AG09319 (cell line): ENCODE data around the gene SSBP1.

Experiments used
- DNase-seq: peaks from one replicate; pipeline ENCODE4 v3.0.0-alpha.2; 2010; ENCODE audit warnings: low read depth; ENCODE audit errors: extremely low read depth
- CTCF ChIP-seq: IDR thresholded peaks from 2 replicates; pipeline ENCODE4 v1.5.1; 2011; ENCODE audit warnings: low read depth, mild to moderate bottlenecking, inconsistent platforms, low read length, moderate library complexity

SSBP1 gene

GRCh38 chr7:141785706-141786552 lies 47.8 kb downstream of the SSBP1 start:
- DNase-seq = peak; percentile 15
- TF ChIP-seq CTCF = peak; percentile 82

GRCh38 chr7:141788296-141788695 lies 50.1 kb downstream of the SSBP1 start:
- DNase-seq = no peak
- TF ChIP-seq CTCF = no peak

- no peak for DNase-seq
- TF ChIP-seq CTCF = no peak
These were observed 51.8 kb downstream of the SSBP1 start, which contains the start of gene TAS2R5 for GRCh38 chr7:141789917-141790316. TAS2R5 (plus strand) TSS chr7:141790217; CDS start chr7:141790362, 145 bp downstream.

- no peak for TF ChIP-seq CTCF
- DNase-seq = no peak
These were observed 54.4 kb downstream of the SSBP1 start for GRCh38 chr7:141792526-141792925.
